Uterus (tissue), 2 donors: ENCODE results near the gene NBEAL2.

Experiments used
- CTCF ChIP-seq, 4 experiments: fragments of 200-600 bp in 2 of 4; fragments of 450-650 bp in 2 of 4; sonication (generic) in 2 of 4; IDR thresholded peaks; one replicate each; pipeline ENCODE4 v1.5.1; 2016 to 2019; ENCODE audit warnings: antibody characterized with exemption in 4 of 4, mild to moderate bottlenecking in 2 of 4, moderate library complexity in 1 of 4
- POLR2A ChIP-seq, 2 donors: fragments of 450-650 bp; IDR thresholded peaks; one replicate each; pipeline ENCODE4 v1.6.1; 2016; ENCODE audit warnings: antibody characterized with exemption in 2 of 2, mild to moderate bottlenecking in 1 of 2, moderate library complexity in 1 of 2

GRCh38 chr3:46947981-46948791 lies 31.3 kb upstream of the NBEAL2 start:
- no peak for TF ChIP-seq CTCF (IDR thresholded peaks at IDR 0.05)
- TF ChIP-seq POLR2A (IDR thresholded peaks at IDR 0.05), result no peak
